Measurements from ENCODE around the gene C10orf71. TPM values are rescaled to one million over a fixed set of nuclear protein-coding genes. Genes with fewer than 3 reads are reported as not detected.

Gene C10orf71
- total RNA-seq, 4 donors from 2014 or later = not detected

DNA sequence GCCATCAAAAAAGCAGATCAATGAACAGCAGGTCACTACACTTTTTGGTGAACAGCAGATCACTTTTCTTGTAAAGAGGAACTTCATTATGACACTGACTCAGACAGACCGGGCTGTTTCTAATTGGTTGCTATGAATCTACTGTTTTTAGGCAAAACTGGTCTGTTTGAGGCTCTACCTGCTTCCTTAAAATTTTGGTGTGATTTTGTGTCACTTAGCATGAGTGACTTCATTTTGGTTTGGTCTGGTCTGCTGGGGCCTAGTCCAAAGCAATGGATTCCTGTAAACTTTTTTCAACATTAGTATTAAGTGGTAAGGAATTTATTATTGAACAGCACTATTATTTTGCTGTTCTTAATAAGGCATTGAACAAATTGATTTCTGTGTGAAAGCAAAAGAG lies 41.8 kb upstream of the C10orf71 start:
- TF ChIP-seq, protein P1, sequence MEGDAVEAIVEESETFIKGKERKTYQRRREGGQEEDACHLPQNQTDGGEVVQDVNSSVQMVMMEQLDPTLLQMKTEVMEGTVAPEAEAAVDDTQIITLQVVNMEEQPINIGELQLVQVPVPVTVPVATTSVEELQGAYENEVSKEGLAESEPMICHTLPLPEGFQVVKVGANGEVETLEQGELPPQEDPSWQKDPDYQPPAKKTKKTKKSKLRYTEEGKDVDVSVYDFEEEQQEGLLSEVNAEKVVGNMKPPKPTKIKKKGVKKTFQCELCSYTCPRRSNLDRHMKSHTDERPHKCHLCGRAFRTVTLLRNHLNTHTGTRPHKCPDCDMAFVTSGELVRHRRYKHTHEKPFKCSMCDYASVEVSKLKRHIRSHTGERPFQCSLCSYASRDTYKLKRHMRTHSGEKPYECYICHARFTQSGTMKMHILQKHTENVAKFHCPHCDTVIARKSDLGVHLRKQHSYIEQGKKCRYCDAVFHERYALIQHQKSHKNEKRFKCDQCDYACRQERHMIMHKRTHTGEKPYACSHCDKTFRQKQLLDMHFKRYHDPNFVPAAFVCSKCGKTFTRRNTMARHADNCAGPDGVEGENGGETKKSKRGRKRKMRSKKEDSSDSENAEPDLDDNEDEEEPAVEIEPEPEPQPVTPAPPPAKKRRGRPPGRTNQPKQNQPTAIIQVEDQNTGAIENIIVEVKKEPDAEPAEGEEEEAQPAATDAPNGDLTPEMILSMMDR (IDR thresholded peaks at IDR 0.05; ENCODE audit: low read depth) = no peak

DNA sequence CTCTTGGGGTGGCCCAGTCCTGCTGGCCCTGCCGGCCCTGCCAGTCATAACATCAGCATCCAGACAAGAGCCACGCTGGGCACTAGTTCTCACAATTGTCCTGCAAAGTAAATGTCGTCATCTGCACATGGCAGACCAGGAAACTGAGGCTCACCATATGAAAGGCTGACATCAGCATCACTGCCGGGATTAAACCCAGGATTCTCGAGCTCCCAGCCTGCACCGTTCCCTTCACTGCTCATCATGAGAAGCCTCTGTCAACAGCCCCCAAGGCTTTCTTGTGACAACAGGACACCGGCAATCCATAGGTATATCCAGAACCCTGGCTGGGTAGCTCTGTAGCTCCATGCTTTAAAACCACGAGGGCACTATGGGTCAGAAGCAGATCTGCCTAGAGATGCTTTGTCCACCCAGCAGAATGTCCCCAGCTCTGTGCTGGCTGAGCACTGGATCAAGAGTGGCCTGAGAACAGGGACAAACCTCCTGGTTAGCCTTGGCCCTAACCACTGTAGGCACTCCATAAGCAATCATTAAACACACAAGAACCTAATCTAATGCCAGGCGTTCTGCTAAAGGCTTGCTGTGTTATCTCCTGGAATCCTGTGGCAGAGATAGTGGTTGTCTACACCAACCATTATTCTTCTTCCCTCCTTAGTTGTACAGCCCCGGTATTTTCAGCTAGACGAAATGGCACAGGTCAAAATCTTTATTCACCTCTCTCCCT lies 41.2 kb upstream of the C10orf71 start:
- TF ChIP-seq, protein P1 (IDR thresholded peaks at IDR 0.05; ENCODE audit: low read depth) = no peak

DNA sequence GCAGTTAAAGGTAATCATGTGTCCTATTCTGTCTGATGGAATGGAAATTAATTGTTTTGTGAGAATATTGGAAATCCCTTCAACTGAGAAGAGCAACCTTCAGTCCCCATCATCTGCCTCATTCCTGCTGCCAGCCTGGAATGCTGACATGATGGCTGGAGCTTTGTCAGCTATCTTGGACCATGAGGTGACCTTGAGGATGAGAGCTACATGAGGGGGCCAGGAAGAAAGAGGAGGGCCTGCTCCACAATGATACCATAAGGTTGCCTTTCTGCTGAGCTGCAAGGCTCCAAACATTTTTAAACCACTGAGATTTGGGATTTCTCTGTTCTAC lies 40.7 kb upstream of the C10orf71 start:
- TF ChIP-seq, protein P1 (IDR thresholded peaks at IDR 0.05; ENCODE audit: low read depth) = no peak

DNA sequence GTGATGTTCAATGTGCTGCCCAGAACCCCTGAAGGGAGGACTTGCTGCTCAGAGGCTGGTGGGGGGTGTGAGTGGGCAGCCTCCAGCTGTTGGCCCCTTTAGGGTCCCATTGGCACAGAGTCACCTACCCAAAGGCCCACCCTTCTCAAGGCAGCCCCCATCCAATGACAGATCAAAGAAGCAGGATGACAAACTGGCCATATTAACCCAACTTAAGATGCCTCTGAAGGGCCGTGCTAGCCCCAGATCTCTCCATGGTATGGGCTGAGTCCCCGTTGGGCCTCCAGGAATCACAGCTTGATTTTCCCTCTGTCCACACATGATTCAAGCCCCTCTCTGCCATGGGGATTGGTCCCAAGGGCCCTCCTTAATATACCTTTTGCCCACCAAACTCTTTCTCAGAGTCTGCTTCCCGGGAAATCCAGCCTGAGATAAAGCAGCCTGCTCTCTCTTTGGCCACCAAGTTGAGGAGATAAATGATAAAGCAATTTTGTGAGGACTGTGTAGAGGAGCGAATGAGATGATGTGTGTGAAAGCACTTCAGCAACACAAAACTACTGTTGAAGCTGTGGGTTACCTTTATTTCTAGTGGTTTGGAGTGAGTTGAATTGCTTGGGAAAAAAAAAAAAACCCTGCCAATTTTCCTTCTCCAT lies 38.2 kb upstream of the C10orf71 start:
- TF ChIP-seq, protein P1 (IDR thresholded peaks at IDR 0.05; ENCODE audit: low read depth) = no peak

DNA sequence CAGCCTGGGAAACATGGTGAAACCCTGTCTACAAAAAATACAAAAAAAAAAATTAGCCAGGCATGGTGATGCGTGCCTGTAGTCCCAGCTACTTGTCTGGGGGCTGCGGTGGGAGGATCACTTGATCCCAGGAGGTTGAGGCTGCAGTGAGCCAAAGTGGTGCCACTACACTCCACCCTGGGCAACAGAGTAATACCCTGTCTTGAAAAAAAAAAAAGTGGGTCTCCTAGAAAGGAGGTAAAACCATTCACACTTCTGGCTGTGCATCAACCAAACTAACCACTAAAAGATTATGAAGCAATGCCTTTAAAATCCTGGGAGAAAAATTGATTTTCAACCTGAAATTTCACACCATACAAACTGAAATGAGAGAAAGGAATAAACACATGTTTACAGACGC lies 35.4 kb upstream of the C10orf71 start:
- TF ChIP-seq, protein P1 (IDR thresholded peaks at IDR 0.05; ENCODE audit: low read depth) = no peak

DNA sequence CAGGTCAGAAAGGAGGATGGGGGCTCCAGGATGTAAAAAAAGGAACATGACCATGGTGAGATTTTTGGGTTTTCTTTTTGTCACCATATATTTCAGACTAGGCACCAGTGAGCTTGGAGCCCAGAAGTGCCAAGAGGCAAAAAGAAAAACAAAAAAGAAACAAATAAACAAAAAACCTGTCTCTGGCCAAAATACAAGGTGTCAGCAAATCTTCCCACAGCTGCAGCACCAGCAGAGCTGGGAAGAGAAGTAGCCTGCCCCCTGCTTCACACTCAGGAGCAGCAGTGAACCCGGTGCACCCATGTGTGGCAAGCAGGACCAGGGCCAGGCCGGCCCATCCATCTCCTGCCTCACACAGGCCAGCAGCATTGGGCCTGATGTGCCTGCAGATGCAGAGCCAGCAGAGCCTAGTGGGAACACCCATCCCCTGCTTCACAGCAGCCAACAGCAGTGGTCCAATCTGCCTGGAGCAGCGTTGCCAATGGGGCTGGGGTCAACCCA lies 34.7 kb upstream of the C10orf71 start:
- TF ChIP-seq, protein P1 (IDR thresholded peaks at IDR 0.05; ENCODE audit: low read depth) = no peak

DNA sequence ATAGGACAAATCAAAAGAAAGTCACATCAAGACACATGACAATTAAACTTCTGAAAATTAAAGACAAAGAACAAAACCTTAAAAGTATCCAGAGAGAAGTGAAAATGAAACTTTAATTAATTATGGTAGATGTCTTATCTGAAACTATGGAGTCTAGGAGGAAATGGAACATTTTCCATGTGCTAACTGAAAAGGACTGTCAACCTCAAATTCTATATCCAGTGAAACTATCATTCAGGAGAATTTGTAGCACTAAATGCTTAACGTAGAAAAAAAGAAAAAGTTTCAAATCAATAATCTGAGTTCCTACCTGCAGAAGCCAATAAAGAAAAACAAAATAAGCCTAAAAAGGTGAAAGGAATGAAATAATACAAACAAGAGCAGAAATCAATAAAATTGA lies 33.1 kb upstream of the C10orf71 start:
- TF ChIP-seq, protein P1 (IDR thresholded peaks at IDR 0.05; ENCODE audit: low read depth) = no peak
